Natural killer cell (primary cell): ENCODE measurements around the gene APCDD1L. TPM values are rescaled to one million over a fixed set of nuclear protein-coding genes. Genes with fewer than 3 reads are reported as not detected.

Experiments
- ATAC-seq, 3 donors: fragments of 150-1000 bp in 2 of 3; fragments of 200-7000 bp in 1 of 3; cut with Tn5 transposase; 1 replicate in 1 of 3; 2 replicates in 2 of 3; pipeline ENCODE4 v1.10.0; 2021; ENCODE audit warnings: mild to moderate bottlenecking in 2 of 3, moderate library complexity in 2 of 3
- DNase-seq, 2 donors: peaks; one replicate each; pipeline versions ENCODE4 v3.0.0 to v3.0.0-alpha.2; 2013 to 2021; ENCODE audit warnings: mixed read lengths in 1 of 2
- H3K27ac ChIP-seq: one replicate; pipeline ENCODE4 v1.5.1; 2013; ENCODE audit warnings: mild to moderate bottlenecking, low read length
- H3K27me3 ChIP-seq: one replicate; pipeline ENCODE4 v1.6.1; 2013; ENCODE audit warnings: low read length; ENCODE audit not compliant: control insufficient read depth, insufficient read depth
- H3K36me3 ChIP-seq: one replicate; pipeline ENCODE4 v1.6.1; 2013; ENCODE audit warnings: low read length; ENCODE audit not compliant: control insufficient read depth, insufficient read depth
- H3K4me1 ChIP-seq: one replicate; pipeline ENCODE4 v1.6.1; 2013; ENCODE audit warnings: low read length; ENCODE audit not compliant: control insufficient read depth, insufficient read depth
- H3K4me3 ChIP-seq: one replicate; pipeline ENCODE4 v1.5.1; 2013; ENCODE audit warnings: low read length
- H3K9me3 ChIP-seq: one replicate; pipeline ENCODE4 v1.6.1; 2013; ENCODE audit warnings: low read length; ENCODE audit not compliant: control insufficient read depth, insufficient read depth
- H3K27ac Mint-ChIP-seq, 2 donors: one replicate each; pipeline ENCODE4 v1.8.0; 2022; ENCODE audit warnings: mild to moderate bottlenecking in 2 of 2, mixed read lengths in 2 of 2, moderate library complexity in 1 of 2
- H3K27me3 Mint-ChIP-seq, 2 donors: one replicate each; pipeline ENCODE4 v1.8.0; 2022; ENCODE audit warnings: low read depth in 2 of 2, mixed read lengths in 2 of 2
- H3K36me3 Mint-ChIP-seq: one replicate; pipeline ENCODE4 v1.8.0; 2022; ENCODE audit warnings: mixed read lengths
- H3K4me1 Mint-ChIP-seq, 2 donors: one replicate each; pipeline ENCODE4 v1.8.0; 2022; ENCODE audit warnings: mixed read lengths in 2 of 2
- H3K4me3 Mint-ChIP-seq: one replicate; pipeline ENCODE4 v1.8.0; 2022; ENCODE audit warnings: mild to moderate bottlenecking, moderate library complexity, mixed read lengths
- H3K9me3 Mint-ChIP-seq, 2 donors: one replicate each; pipeline ENCODE4 v1.8.0; 2022; ENCODE audit warnings: mixed read lengths in 2 of 2
- CTCF ChIP-seq: fragments of 200-600 bp; IDR thresholded peaks from one replicate; pipeline ENCODE4 v1.8.0; 2022; ENCODE audit warnings: antibody characterized with exemption
- WGBS: methylation state at CpG from one replicate; pipeline ENCODE4 v1.1.7; 2013; ENCODE audit warnings: missing lambda C conversion rate; ENCODE audit not compliant: insufficient coverage; 5-methylcytosine and 5-hydroxymethylcytosine counted together
- intact Hi-C: fragments of 100-400 bp; cut with micrococcal nuclease; formaldehyde crosslinking; loops from one replicate; pipeline ENCODE4 v1.14.2; 2022
- total RNA-seq, 4 donors: library from RNA; stranded (reverse); fragments of 120-200 nt in 1 of 4; gene quantifications; one replicate each; pipeline versions ENCODE4 v1.2.3 to v1.2.4, GENCODE V29; 2013 to 2022

APCDD1L gene
- total RNA-seq, 3 donors from 2014 or later (not counting 1 experiment from before 2014, with no cell fraction given): not detected

- Mint-ChIP-seq H3K4me1 (no peaks in the 10 kb centered on the region), H3K27me3 (no peaks in the 10 kb centered on the region), H3K36me3 (peaks cover 11% of the 10 kb centered on the region), H3K4me3 (no peak overlapping the region), H3K9me3 (peaks cover 0 to 6% of the 10 kb centered on the region in 2 donors), H3K27ac (no peak overlapping the region)
- DNase-seq (no peak), ATAC-seq (no peak)
- no peak for TF ChIP-seq CTCF
- Histone ChIP-seq H3K27ac (no peak overlapping the region), H3K4me1 (no peaks in the 10 kb centered on the region), H3K4me3 (no peak overlapping the region), H3K36me3 (no peaks in the 10 kb centered on the region), H3K9me3 (peaks cover 3% of the 10 kb centered on the region), H3K27me3 (no peaks in the 10 kb centered on the region)
- intact Hi-C loops: no loop called here
- WGBS: 78% methylated on average over 15 of the region's 19 CpGs
Observed at GRCh38 chr20:58523072-58523970, 8.1 kb upstream of the APCDD1L start.

GRCh38 chr20:58522666-58523065, 7.5 kb upstream of the APCDD1L start:
- whole genome bisulfite sequencing: 58% methylated on average over 3 of the region's 3 CpGs
- intact Hi-C loops: no loop called here
- peaks cover 0 to 6% of the 10 kb centered on the region in 2 donors for H3K9me3 Mint-ChIP-seq

DNA sequence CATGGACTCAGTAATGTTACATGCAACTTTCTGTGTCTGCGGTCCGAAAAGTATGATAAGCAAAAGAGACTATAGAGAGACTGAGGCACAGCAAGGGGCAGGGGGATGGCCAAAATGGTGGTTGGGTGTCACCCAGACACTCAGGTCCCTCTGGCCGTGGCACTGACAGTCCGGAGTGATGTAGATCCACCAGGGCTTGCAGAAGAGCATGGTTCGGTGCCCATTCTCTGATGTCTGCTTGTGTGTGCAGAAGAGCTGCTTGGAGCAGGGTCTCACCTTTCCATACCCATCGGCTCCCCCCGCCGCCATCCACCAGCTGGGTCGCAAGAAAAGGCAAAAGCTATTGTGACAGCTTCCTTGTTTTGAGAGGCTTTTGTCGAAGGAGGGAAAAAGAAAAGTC, 6.6 kb upstream of the APCDD1L start:
- no peak for ATAC-seq
- no peak for TF ChIP-seq CTCF
- 76% methylated on average over 10 of the region's 10 CpGs for WGBS

More at GRCh38 chr20:58522666-58523065, 7.5 kb upstream of the APCDD1L start:
- H3K4me3 ChIP-seq: no peak overlapping the region
- H3K27me3 Mint-ChIP-seq: peaks cover 0 to 4% of the 10 kb centered on the region in 2 donors
- no peak for DNase-seq
- no peaks in the 10 kb centered on the region for H3K4me1 Mint-ChIP-seq
- H3K27me3 ChIP-seq: no peaks in the 10 kb centered on the region
- H3K36me3 Mint-ChIP-seq: peaks cover 11% of the 10 kb centered on the region
- H3K27ac Mint-ChIP-seq: no peak overlapping the region
- H3K36me3 ChIP-seq: no peaks in the 10 kb centered on the region
- no peak overlapping the region for H3K4me3 Mint-ChIP-seq
- no peaks in the 10 kb centered on the region for H3K4me1 ChIP-seq
- ATAC-seq: no peak
- no peak for TF ChIP-seq CTCF
- H3K27ac ChIP-seq: no peak overlapping the region
- peaks cover 3% of the 10 kb centered on the region for H3K9me3 ChIP-seq

More for the DNA sequence above, 6.6 kb upstream of the APCDD1L start:
- no peak overlapping the region for H3K4me3 Mint-ChIP-seq
- H3K4me1 ChIP-seq: no peaks in the 10 kb centered on the region
- H3K9me3 Mint-ChIP-seq: peaks cover 0 to 4% of the 10 kb centered on the region in 2 donors
- H3K27me3 ChIP-seq: no peaks in the 10 kb centered on the region
- peaks cover 3% of the 10 kb centered on the region for H3K9me3 ChIP-seq
- intact Hi-C loops: no loop called here
- no peak overlapping the region for H3K4me3 ChIP-seq
- peaks cover 0 to 10% of the 10 kb centered on the region in 2 donors for H3K27me3 Mint-ChIP-seq
- H3K4me1 Mint-ChIP-seq: no peaks in the 10 kb centered on the region
- no peak overlapping the region for H3K27ac ChIP-seq
- no peak for DNase-seq
- H3K36me3 ChIP-seq: no peaks in the 10 kb centered on the region
- peaks cover 6% of the 10 kb centered on the region for H3K36me3 Mint-ChIP-seq
- H3K27ac Mint-ChIP-seq: no peak overlapping the region
